NCI-H1092 (cell line): ENCODE results near the gene SZT2.
A peak's percentile ranks its signal among the peaks of the same experiment; 100 is the strongest.
"Not testable (repeated sequence)": the region's sequence is repeated elsewhere in the genome, so short reads cannot be mapped to it uniquely, and the experiment has no call there.

Source experiments
- DNase-seq: peaks from one replicate; lab custom pipeline; 2025; lab: John Stamatoyannopoulos, UW

The SZT2 gene

DNA sequence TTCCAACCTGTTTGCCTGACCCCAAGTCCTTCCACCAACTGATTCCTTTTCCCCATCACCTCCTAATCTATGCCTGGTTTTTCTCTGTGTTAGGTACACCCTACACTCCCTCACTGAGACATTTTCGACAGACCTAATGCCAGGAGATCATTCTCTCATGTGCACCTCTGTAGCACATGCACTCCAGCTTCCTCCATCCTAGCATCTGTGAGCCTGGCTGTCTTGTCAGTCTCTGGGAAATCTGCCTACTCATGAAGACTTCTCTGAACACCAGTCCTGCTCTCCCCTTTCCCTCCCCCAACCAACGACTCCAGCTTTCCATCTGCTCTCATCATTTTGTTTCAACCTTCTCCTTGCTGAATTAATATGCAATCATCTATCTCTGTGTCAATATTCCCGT lies 1.1 kb upstream of the SZT2 start:
- no peak for DNase-seq

DNA sequence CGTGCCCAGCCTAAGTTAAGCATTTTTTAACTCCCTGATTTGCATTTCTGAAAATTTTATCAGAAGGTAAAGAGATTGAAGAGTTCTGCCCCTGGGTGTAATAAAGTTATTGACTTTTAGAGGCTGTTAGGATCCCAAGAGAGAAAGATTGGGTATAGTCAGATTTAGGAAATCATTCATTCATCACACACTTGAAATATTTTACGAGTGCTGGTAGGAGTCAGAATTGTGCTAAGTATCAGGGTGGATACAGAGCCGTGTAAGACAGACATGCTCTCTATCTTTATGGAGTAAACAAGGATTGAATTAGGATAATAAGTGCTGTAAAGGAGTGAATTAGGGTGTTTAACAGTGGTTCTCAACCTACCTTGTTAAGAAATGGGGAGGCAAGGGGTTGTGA lies 3.0 kb downstream of the SZT2 start:
- DNase-seq: no peak

DNA sequence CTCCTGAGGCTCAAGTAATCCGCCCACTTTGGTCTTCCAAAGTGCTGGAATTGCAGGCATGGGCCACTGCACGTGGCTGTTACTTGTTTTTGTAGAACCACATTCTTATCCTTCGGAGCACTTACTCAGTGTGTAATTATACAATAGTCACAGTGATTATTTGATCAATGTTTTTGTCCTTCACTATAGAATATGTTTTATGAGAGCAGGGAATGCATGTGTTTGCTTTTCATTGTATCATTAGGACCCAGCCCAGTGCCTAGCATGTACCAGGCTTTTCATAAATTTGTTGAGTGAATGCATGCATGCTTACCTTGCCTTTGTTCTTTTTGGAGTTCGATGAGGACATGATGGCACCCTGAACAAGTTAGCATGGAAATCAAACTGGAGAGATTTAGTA lies 5.8 kb downstream of the SZT2 start:
- DNase-seq: no peak

DNA sequence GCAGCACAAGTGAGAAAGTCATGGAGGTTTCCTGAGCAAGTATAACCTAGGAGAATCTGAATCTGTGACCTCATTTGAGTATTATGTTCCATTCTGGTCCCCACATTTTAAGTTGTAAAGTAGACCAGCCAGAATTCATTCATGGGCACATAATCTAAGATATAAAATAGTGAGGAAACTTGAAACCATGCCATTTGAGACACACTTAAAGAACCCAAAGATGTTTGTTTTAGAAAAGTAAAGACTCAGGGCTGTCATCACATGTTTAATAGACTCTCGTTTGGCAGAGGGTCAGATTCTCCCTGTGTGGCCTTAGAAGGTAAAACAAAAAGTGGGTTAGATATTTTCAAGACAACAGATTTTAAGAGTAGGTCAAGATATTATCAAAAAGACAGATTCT lies 6.4 kb downstream of the SZT2 start:
- no peak for DNase-seq

DNA sequence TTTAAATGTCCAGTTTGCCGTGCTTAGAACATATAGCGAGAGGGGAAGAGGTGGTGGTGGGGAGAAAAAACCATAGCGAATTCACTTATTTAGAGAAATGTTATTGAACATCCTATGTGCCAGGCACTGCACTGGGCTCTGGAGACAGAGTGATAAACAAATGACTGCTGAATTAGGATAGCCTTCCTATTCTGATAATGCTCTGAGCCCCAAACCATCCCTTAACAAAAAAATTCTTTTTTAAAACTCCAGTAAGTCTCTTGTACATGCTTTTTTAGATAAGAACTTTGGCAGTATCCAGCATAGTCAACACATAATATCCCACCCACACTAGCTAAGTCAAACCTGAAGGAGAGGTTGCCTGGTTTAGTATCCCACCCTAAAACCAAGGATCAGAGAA lies 8.5 kb downstream of the SZT2 start:
- DNase-seq: no peak

DNA sequence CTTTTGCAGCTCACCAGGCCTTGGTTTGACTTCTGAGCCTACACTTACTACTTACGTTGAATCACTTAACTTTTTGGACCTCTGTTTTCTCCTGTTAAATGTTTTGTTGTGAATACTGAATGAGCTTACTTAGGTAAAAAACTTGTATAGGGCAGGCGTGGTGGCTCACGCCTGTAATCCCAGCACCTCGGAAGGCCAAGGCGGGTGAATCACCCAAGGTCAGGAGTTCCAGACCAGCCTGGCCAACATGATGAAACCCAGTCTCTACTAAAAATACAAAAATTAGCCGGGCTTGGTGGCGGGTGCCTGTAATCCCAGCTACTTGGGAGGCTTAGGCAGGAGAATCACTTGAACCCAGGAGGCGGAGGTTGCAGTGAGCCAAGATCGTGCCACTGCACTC lies 10.7 kb downstream of the SZT2 start:
- not testable (repeated sequence) for DNase-seq

DNA sequence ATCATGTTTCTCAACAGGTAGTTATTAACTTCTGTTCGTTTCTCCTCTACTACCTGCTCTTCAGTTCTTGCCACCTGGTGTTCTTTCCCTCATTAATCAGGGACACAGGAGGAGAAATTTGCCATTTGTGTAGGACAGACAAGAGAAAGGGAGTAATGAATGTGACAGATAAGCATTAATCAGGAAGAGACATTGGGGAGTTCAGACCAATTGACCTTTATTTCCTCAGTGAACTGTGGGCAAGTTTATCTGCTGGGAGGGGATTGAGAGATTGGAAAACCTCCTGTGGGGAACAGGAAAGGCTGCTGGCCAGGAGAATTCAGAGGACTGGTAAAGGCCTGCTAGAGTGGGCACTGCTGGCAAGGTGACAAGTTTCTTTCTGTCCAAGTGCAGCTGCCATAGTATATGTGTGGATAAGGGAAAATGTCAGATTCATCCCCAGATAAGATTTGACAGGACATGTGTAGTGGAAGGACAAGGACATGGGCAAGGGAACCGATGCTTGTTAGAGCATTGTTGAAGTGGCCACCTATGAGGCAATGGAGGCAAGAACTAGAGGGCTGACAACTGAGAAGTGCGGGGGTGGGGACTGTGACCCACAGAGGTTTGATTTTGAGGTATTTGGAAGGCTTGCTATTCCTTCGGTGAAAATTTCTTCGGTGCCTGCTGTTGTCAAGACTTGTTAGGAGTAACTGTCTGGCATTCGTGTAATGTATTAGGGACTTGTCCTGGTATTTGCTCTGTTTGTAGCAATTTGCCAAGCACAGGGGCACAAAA lies 12.6 kb downstream of the SZT2 start:
- DNase-seq: no peak

DNA sequence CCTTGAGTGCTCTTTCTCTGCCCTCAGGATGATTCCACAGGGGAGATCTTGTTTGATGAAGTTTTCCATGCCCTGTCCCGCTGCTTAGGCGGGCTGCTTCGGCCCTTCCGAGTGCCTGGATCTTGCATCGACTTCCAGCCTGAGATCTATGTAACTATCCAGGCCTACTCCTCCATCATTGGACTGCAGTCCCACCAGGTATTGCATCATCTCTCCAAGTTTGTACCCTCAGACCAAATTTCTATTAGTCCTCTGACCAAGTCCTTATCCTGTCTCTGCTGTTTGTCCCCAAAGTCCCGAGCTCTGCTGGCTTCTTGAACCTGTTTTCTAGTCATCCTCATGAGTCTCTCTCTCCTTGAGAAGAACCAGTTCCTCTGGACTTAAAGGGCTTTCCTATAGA lies 14.7 kb downstream of the SZT2 start:
- no peak for DNase-seq

DNA sequence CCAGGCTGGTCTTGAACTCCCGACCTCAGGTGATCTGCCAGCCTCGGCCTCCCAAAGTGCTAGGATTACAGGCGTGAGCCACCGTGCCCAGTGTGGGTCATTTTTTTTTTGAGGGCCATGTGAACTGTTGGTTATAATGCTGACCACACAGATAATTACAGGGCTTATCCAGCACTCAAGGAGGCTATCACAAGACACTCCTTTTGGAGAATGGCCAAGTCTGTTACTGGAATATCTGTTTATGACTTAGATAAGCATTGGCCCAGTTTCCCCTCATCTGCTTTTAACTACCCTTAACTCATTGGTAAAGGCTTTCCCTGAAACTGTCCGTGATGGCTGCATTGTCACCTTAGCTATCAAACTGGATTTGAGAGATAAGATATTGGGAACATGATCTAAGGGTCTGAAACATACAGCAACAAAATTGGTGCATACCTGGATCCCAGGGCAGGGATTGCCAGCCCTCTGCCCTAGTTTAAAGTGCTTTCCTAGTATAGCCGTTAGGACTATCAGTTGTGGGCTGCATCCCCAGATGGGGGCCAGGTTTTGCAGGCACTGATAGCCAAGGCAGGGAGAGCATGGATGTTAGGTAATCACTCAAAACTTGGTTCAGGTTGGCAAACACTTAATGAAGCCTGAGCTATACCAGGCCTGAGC lies 15.6 kb downstream of the SZT2 start:
- DNase-seq: no peak

DNA sequence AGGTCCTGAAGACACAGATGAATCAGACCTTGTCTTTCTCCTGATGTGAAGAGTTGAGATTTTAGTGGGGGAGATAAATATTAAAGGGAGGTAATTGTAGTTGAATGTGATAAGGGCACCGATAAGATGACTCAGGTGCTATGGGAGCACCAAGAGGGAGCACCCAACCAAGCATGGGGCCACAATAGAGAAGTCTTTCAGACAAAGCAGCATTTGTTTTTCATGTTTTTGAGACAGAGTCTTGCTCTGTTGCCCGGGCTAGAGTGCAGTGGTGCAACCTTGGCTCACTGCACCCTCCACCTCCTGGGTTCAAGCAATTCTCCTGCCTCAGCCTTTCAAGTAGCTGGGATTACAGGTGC lies 16.2 kb downstream of the SZT2 start:
- DNase-seq: no peak

DNA sequence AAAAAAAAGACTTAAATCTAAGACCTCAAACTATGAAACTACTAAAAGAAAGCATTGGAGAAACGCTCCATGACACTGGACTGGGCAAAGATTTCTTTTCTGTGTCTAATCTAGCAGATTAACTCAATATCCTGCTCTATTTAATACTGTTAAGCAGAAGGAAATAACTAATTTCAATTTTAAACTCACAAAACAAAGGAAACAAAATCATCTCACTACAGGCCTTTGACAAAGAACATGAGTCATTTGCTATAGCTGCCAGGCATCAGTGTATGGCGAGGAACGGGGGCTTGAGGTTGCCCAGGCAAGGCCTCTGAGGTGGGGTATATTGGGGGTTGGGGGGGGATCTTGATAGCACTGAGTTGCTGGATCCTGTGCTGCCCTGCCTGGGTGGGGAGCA lies 20.9 kb downstream of the SZT2 start:
- DNase-seq: no peak

DNA sequence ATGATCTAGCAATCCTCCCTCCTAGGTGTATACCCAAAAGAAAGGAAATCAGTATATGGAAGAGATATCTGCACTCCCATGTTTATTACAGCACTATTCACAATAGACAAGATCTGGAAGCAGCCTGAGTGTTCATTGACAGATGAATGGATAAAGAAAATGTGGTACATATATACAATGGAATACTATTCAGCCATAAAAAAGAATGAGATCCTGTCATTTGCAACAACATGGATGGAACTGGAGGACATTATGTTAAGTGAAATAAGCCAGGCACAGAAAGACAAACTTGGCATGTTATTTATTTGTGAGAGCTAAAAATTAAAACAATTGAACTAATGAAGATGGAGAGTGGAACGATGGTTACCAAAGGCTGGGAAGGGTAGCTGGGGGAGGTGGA lies 23.7 kb downstream of the SZT2 start:
- DNase-seq: not testable (repeated sequence)

DNA sequence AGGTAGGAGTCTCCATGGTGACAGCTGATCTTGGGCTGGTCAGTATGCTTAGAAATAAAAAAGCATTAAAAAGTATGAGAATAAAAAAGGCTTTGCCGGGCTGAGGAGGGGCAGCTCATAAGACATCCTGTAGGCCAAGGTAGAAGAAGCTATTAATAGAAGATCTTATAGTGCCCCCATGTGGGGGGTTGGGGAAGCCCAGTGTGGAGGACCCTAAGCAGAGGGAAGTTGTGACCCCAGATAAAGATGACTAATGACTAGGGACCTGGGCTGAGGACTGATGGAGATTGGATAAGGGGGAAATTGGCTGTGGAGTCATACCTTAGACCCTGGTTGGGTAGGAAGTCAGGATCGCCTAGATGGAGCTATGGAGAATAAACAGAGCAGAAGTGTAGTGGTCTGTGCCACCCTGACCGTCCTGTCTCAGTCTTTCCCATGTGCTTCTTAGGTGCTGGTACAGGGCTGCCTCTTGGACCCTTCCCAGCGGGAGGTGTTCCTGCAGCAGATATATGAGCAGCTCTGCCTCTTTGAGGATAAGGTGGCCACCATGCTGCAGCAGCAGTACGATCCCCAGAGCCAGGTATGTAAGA lies 25.0 kb downstream of the SZT2 start:
- DNase-seq: peak; percentile 33

DNA sequence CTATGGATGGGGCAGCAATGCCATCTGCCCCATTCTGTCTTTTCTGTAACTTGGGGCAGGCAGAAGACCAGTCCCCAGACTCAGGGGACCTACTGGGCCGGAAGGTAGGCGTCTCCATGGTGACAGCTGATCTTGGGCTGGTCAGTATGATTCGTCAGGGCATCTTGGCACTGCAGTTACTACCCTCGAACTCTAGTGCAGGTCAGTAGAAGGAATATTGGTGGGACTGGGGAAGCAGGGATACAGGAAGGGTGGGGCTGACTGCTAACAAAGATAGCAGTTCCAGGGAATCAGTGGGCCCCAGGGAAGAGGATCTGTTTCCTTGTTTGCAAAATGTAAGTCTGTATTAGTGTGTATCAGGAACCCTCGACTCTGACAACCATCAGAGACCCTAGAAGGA lies 26.2 kb downstream of the SZT2 start:
- DNase-seq: no peak

DNA sequence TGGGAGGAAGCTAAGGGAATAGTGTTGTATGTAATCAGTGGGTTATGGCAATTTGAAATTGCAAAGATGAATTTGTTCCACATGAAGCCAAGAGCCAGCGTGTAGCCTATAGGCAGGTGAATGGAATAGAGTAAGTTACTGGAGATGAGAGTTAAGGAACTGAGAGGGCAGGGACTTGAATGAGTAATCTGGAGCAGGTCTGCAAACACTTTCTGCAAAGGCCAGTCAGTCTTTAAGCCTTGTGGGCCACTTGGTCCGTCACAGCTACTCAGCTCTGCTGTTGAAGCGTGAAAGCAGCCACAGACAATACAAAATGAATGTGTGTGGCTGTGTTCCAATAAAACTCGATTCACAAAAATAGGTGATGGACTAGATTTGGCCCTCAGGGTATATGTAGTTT lies 29.2 kb downstream of the SZT2 start:
- no peak for DNase-seq

DNA sequence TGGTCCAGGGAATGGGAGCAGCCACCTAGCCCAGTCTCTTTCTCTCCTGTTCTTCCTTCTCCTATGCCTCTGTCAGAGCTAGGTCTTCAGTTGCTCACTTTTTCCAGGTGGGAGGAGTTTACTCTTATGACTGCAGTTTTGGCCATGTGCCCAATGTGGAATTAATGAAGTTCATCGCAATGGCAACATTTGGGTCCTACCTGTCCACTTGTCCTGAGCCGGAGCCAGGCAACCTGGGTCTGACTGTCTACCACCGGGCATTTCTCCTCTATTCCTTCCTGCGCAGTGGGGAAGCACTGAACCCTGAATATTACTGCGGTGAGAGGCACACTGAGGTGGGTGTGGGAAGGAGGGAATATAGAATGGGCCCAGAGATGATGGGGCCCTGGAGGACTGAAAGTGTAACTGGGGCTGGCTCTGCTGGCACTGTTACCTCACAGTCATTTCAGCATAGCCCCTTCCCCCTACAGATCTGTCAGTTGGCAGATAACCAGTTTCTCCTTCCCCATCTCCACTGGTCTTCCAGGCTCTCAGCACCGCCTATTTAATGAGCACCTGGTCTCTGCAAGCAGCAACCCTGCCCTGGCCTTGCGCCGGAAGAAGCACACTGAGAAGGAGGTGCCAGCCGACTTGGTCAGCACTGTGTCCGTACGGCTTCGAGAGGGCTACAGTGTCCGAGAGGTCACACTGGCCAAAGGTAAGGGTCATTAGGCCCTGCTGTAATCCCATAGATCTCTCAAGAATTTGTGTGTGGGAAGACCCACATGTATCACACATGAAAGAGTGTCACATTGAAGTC lies 30.1 kb downstream of the SZT2 start:
- no peak for DNase-seq

DNA sequence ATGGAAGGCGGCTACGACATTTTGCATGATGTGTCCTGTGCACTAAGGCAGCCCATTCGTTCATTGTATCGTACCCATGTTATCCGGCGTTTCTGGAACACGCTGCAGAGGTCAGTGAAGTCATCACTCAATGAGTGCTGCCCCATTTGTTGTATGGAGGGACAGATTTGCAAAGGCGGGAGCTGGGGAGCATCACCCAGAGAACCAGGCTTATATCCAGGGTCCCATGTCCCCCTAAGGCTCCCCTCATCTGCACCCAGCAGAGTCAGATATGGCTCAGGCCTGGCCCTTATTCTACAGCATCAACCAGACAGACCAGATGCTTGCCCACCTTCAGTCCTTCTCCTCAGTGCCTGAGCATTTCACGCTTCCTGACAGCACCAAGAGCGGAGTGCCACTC lies 31.2 kb downstream of the SZT2 start:
- DNase-seq: no peak

DNA sequence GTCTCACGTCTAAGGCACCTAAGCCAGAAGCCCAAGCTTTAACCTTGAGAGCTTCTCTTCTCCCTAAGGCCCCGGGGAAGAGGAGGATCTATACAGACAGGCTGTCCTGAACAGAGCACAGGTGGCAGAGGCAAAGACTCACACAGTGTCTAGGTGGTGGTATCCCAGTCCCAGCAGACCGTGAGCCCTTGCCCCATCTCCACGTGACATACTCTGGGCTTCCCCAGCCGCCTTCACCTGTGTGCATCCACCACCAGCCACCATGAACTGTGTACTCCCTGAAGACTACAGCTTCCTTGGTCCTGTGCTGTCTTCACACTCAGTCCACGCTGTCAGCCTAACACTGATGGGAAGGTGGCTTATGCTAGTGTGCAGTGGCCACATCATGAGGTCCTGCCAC lies 31.7 kb downstream of the SZT2 start:
- no peak for DNase-seq

DNA sequence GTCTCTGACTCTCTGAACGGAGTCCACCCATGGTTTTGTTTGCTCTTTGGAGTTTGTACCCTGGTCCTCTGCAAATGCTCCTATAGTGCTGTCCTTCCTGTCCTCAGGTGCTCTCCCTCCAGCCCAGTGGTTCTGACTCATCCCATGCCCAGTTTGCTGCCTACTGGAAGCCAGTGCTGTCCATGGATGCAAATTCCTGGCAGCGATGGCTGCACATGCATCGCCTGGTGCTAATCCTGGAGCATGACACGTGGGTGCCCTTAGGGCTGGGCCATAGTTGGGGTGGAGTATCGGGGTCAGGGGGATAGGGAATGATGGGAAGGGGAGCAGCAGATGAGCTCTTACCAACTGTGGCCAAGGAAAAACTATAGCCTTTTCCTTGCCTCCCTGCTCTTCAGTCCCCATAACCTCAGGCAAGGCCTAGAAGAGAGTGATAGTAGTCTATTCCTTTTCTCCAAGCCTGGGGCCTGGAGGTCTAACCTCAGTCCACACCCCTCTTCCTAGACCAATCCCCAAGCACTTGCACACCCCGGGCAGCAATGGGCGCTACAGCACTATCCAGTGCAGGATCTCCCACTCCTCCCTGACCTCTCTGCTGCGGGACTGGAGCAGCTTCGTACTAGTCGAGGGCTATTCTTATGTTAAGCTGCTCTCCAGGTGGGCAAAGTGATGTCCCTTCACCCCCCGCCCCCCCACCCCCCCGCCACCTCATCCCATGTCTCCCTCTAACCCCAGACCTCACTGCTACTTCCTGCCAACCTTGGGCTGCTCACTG lies 32.5 kb downstream of the SZT2 start:
- DNase-seq: no peak

DNA sequence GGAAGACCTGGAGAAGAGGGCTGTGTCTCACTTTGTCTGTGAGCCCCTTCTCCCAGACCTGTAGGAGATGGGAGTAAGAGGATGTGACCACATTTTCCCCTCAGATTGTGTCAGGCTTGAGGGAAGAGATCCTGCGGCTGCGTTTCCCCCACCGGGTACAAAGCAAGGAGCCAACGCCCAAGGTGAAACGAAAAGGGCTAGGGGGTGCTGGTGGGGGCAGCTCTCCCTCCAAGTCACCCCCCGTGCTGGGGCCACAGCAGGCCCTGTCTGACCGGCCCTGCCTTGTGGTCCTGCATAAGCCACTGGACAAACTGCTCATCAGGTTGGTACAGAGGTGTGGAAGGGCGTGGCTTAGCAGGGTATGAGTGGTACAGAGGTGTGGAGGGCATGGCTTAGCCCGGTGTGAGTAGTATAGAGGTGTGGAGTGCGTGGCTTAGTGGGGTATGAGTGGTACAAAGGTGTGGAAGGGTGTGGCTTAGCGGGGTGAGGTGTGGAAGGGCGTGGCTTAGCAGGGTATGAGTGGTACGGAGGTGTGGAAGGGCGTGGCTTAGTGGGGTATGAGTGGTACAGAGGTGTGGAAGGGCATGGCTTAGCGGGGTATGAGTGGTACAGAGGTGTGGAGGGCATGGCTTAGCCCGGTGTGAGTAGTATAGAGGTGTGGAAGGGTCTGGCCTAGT lies 33.4 kb downstream of the SZT2 start:
- no peak for DNase-seq
